ENCODE measurements around the gene MED15.

DNA sequence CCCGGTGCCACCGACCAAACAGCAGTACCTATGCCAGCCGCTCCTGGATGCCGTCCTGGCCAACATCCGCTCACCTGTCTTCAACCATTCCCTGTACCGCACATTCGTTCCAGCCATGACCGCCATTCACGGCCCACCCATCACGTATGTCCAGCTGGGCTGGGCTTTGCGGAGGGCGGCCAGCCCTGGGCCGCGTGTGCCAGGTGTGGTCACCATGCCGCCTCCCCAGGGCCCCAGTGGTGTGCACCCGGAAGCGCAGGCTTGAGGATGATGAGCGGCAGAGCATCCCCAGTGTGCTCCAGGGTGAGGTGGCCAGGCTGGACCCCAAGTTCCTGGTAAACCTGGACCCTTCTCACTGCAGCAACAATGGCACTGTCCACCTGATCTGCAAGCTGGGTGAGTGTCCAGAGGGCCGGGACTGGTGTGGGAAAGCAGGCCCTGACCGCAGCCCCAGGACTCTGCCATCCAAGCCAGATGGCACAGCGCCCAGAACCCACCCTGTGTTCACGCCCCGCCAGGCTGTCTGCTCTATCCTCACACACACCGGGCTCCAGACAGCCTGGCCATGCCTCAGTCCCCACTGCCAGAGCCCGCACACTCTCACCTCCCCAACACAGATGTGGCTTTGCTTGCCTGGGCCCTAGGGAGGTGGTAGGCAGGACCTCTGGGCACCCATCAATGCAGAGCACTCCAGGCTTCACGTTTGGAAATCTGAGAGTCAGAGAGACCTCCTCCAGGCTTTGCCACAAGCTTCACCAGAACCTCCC is 77.6 kb downstream of the MED15 start:
- TF ChIP-seq CTCF (conservative IDR thresholded peaks at IDR 0.05; ENCODE audit: low read length) (no peak), EZH2phosphoT487 (IDR thresholded peaks at IDR 0.05; ENCODE audit: borderline replicate concordance) (no peak)
